Peyer's patch (tissue), 4 donors: ENCODE measurements around the gene PPP2R5B. TPM values are rescaled to one million over a fixed set of nuclear protein-coding genes. Genes with fewer than 3 reads are reported as not detected.

Experiments used
- DNase-seq, 3 donors: peaks; one replicate each; pipeline ENCODE4 v3.0.0-alpha.2; 2017 to 2019
- H3K27ac ChIP-seq, 4 donors: fragments of 200-600 bp; sonication (generic); one replicate each; pipeline ENCODE4 v1.5.1; 2016 to 2019
- H3K27me3 ChIP-seq, 2 donors: fragments of 200-600 bp; sonication (generic); one replicate each; pipeline ENCODE4 v1.5.1; 2019
- H3K36me3 ChIP-seq, 3 donors: fragments of 200-600 bp; sonication (generic); one replicate each; pipeline ENCODE4 v1.5.1; 2016 to 2019
- H3K4me1 ChIP-seq, 4 donors: fragments of 200-600 bp; sonication (generic); one replicate each; pipeline ENCODE4 v1.5.1; 2016 to 2019
- H3K4me3 ChIP-seq, 4 donors: fragments of 200-600 bp; sonication (generic); 1 replicate in 3 of 4; 2 replicates in 1 of 4; pipeline ENCODE4 v1.5.1; 2016 to 2019; ENCODE audit warnings: mild to moderate bottlenecking in 1 of 4
- H3K9me3 ChIP-seq, 4 donors: fragments of 200-600 bp; sonication (generic); one replicate each; pipeline ENCODE4 v1.5.1; 2016 to 2019; ENCODE audit warnings: mild to moderate bottlenecking in 1 of 4
- POLR2A ChIP-seq, 2 donors: fragments of 450-650 bp; IDR thresholded peaks; one replicate each; pipeline ENCODE4 v1.5.1; 2017; ENCODE audit warnings: antibody characterized with exemption in 2 of 2, mild to moderate bottlenecking in 2 of 2, moderate library complexity in 2 of 2
- total RNA-seq, 4 donors: library from RNA; depleted of rRNA; stranded (reverse); fragments of >200 nt; gene quantifications; one replicate each; pipeline ENCODE4 v1.1.0, GENCODE V29; 2016
- TF ChIP-seq, protein P1 (sequence below), 6 experiments: fragments of 450-650 bp in 4 of 6; fragments of 200-600 bp in 2 of 6; sonication (generic) in 1 of 6; IDR thresholded peaks; one replicate each; pipeline ENCODE4 v1.5.1; 2017 to 2019; ENCODE audit warnings: antibody characterized with exemption in 6 of 6, mild to moderate bottlenecking in 3 of 6, moderate library complexity in 1 of 6

PPP2R5B gene
- total RNA-seq, 4 donors from 2014 or later: 20.0 to 46.2 (median 22.5) TPM

- Histone ChIP-seq H3K27ac (peak overlapping the region; percentile 14 to 87 (median 65)), H3K36me3 (peaks cover 0 to 7% (median 0%) of the 10 kb centered on the region in 3 donors), H3K4me1 (peaks cover 3 to 21% (median 15%) of the 10 kb centered on the region in 4 donors), H3K27me3 (no peaks in the 10 kb centered on the region), H3K4me3 (no peak overlapping the region), H3K9me3 (no peaks in the 10 kb centered on the region)
- DNase-seq: peak in 2 of 3 donors; percentile 80 to 83
- TF ChIP-seq POLR2A (IDR thresholded peaks at IDR 0.05): peak; percentile 33 to 50
- TF ChIP-seq, protein P1, sequence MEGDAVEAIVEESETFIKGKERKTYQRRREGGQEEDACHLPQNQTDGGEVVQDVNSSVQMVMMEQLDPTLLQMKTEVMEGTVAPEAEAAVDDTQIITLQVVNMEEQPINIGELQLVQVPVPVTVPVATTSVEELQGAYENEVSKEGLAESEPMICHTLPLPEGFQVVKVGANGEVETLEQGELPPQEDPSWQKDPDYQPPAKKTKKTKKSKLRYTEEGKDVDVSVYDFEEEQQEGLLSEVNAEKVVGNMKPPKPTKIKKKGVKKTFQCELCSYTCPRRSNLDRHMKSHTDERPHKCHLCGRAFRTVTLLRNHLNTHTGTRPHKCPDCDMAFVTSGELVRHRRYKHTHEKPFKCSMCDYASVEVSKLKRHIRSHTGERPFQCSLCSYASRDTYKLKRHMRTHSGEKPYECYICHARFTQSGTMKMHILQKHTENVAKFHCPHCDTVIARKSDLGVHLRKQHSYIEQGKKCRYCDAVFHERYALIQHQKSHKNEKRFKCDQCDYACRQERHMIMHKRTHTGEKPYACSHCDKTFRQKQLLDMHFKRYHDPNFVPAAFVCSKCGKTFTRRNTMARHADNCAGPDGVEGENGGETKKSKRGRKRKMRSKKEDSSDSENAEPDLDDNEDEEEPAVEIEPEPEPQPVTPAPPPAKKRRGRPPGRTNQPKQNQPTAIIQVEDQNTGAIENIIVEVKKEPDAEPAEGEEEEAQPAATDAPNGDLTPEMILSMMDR (IDR thresholded peaks at IDR 0.05): no peak
Measured at GRCh38 chr11:64885367-64886286, 38.9 kb upstream of the PPP2R5B start.

DNA sequence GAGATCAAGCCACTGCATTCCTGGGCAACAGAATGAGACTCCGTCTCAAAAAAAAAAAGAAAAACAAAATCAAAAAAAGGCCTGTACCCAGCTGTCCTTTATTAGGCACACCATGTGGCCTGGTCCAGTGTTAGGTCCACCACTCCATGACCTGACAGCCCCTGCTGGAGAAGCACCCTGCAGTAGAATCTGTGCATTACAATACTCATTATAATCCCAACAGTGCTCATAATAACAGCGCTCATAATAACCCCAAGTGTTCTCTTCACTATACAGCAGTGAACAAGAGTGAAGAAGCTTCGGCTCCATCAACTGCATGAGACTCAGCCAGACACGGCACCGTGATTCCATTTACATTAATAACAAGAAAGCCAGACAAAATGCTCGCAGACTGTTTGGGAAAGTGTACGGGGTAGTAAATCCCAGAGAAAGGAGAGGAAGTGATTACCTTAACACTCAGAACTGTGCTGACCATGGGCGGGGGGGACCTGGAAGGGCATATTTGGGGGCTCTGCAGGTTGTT is 37.2 kb upstream of the PPP2R5B start:
- TF ChIP-seq, protein P1 (IDR thresholded peaks at IDR 0.05): peak in 2 of 6 experiments; percentile 27 to 31
- no peak for TF ChIP-seq POLR2A (IDR thresholded peaks at IDR 0.05)
- peaks cover 0 to 17% (median 0%) of the 10 kb centered on the region in 3 donors for H3K36me3 ChIP-seq
- no peak for DNase-seq
- H3K27ac ChIP-seq: peak overlapping the region; percentile 57 to 100 (median 88)
- H3K4me1 ChIP-seq: peaks cover 3 to 14% (median 13%) of the 10 kb centered on the region in 4 donors
- H3K4me3 ChIP-seq: peak overlapping the region in 2 of 4 donors; percentile 4 to 24
- no peaks in the 10 kb centered on the region for H3K9me3 ChIP-seq
- no peaks in the 10 kb centered on the region for H3K27me3 ChIP-seq

DNA sequence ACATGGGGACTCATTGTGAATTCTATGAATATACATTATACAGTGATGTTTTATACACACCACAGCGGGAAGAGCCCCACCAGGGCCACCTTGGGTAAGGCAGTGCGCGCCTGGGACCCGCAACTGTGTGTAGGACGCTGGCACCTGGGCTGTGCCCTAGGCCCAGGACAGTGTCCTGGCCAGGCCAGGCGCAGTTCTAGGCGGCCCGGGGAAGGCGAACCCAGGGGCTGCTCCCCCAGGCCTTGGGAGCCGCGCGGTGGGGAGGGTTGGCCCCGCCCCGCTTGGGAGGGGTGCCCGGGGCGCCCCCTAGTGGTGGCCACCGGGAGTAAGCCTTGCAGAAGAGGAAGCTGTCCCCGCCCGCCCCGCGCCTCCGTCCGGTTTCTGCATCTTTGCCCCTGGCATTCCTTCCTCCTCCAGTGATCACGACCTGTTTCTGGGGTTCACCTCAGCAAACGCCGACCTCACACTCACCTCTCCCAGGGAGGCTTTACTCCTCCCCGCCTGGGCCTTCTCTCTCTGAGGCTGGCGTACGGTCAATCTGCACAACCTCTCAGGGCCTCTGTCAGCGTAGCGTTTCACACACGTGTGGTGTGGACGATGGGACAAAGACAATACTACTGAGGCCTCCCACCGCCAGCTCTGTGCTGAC is 36.6 kb upstream of the PPP2R5B start:
- peaks cover 3 to 14% (median 13%) of the 10 kb centered on the region in 4 donors for H3K4me1 ChIP-seq
- H3K36me3 ChIP-seq: peaks cover 0 to 20% (median 0%) of the 10 kb centered on the region in 3 donors
- DNase-seq: peak; percentile 84 to 95 (median 95)
- no peaks in the 10 kb centered on the region for H3K27me3 ChIP-seq
- no peaks in the 10 kb centered on the region for H3K9me3 ChIP-seq
- peak overlapping the region in 3 of 4 donors; percentile 4 to 85 (median 24) for H3K4me3 ChIP-seq
- peak overlapping the region; percentile 57 to 100 (median 88) for H3K27ac ChIP-seq
- peak; percentile 73 to 83 for TF ChIP-seq POLR2A (IDR thresholded peaks at IDR 0.05)
- TF ChIP-seq, protein P1 (IDR thresholded peaks at IDR 0.05): peak; percentile 93 to 99 (median 98)

DNA sequence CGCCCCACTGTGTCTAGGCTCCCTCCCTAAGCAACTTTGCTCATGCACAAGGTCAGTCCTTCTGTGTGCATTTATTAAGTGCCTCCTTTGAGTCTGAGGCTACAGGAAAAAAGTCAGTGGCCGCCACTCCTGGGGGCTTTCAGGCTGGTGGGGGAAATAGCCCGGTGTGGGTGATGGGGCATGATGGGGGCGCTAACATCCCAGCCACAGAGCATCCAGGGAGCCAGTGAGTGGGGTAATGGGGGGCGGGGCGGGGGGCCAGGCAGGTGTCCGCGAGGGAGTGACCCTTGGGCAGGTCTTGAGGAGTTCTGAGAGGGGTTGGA is 36.1 kb upstream of the PPP2R5B start:
- Histone ChIP-seq H3K27ac (peak overlapping the region; percentile 57 to 100 (median 88)), H3K27me3 (no peaks in the 10 kb centered on the region), H3K4me3 (peak overlapping the region in 3 of 4 donors; percentile 4 to 85 (median 24)), H3K4me1 (peaks cover 3 to 14% (median 13%) of the 10 kb centered on the region in 4 donors), H3K36me3 (peaks cover 0 to 20% (median 0%) of the 10 kb centered on the region in 3 donors), H3K9me3 (no peaks in the 10 kb centered on the region)
- no peak for DNase-seq
- TF ChIP-seq, protein P1 (IDR thresholded peaks at IDR 0.05): no peak
- no peak for TF ChIP-seq POLR2A (IDR thresholded peaks at IDR 0.05)

DNA sequence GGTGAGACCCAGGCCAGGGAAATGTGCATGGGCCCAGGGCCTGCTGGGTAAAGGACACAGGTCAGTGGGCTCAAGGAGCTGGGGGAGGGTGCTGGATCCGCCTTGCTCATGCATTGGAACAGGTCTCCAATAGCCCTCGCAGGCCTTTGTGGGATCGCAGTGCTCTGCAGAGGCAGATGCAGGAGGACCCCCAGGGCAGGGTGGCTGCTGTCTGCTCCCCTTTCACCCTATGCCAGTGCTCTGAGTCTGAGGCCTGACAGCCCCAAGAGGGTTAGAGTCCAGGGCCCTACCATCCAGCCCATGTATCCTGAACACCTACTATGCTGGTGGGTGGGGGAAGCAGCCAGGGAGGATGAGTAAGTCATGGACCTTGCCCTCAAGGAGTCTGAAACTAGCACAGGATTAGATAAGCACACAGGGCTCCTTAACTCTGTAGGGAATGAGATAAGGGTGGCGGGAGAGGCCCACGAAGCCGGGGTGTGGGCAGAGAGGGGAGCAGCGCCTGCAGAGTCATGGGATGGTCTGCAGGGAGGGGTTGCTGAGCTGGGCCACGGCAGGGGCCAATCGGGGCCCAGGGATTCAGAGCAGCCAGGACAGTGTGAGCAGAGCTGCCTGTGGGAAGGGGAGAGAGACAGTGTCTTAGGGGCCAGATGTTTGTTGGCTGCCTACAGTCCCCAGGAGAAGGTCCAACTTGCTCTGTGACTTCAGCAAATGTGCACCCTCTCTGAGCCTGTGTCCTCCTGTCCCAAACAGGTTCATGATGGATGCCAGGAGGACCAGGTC is 35.6 kb upstream of the PPP2R5B start:
- no peaks in the 10 kb centered on the region for H3K27me3 ChIP-seq
- DNase-seq: peak in 2 of 3 donors; percentile 88 to 91
- peaks cover 3 to 15% (median 13%) of the 10 kb centered on the region in 4 donors for H3K4me1 ChIP-seq
- H3K36me3 ChIP-seq: peaks cover 0 to 20% (median 0%) of the 10 kb centered on the region in 3 donors
- H3K27ac ChIP-seq: peak overlapping the region; percentile 80 to 100 (median 90)
- TF ChIP-seq, protein P1 (IDR thresholded peaks at IDR 0.05): no peak
- peak; percentile 71 to 89 for TF ChIP-seq POLR2A (IDR thresholded peaks at IDR 0.05)
- peak overlapping the region in 2 of 4 donors; percentile 61 to 85 for H3K4me3 ChIP-seq
- no peaks in the 10 kb centered on the region for H3K9me3 ChIP-seq
